PC-9 (cell line): Measurements from ENCODE around the gene SYT1. TPM values are rescaled to one million over a fixed set of nuclear protein-coding genes. Genes with fewer than 3 reads are reported as not detected.
"Not testable (repeated sequence)": the region's sequence is repeated elsewhere in the genome, so short reads cannot be mapped to it uniquely, and the experiment has no call there.

Source experiments
- BruUV-seq: library from RNA; stranded (reverse); fragments of 400-500 nt; replicated peaks from 2 replicates; lab custom pipeline; 2021; lab: Mats Ljungman, UMichigan
- CTCF ChIA-PET: fragments of 300-600 bp; sonication (Branson Sonifier 250); formaldehyde crosslinking; loops from one replicate; lab custom pipeline; 2022; ENCODE audit warnings: antibody characterized with exemption; lab: Charles Lee
- POLR2A ChIA-PET: fragments of 300-600 bp; sonication (Branson Sonifier 250); formaldehyde crosslinking; loops from one replicate; lab custom pipeline; 2022; ENCODE audit warnings: antibody characterized with exemption; ENCODE audit not compliant: unreplicated experiment; lab: Charles Lee
- DNase-seq, 2 experiments: peaks; one replicate each; pipeline versions ENCODE4 v3.0.0 to v3.0.0-alpha.2; 2015 to 2022; ENCODE audit warnings: mixed read lengths in 1 of 2
- H2AFZ ChIP-seq: fragments of 200-600 bp; sonication (generic); 2 replicates; pipeline ENCODE4 v1.8.1; 2017; ENCODE audit warnings: antibody characterized with exemption
- H3F3A ChIP-seq: fragments of 200-600 bp; sonication (generic); 2 replicates; pipeline ENCODE4 v1.8.1; 2017; ENCODE audit warnings: antibody characterized with exemption, mild to moderate bottlenecking, low read depth; ENCODE audit not compliant: insufficient read depth
- H3K27ac ChIP-seq: fragments of 200-600 bp; sonication (generic); 2 replicates; pipeline ENCODE4 v1.6.1; 2016; ENCODE audit warnings: mixed run types
- H3K27me3 ChIP-seq: fragments of 200-600 bp; sonication (generic); 2 replicates; pipeline ENCODE4 v1.6.1; 2016; ENCODE audit warnings: low read depth, mixed run types; ENCODE audit not compliant: insufficient read depth
- H3K36me3 ChIP-seq: fragments of 200-600 bp; sonication (generic); 2 replicates; pipeline ENCODE4 v1.6.1; 2016; ENCODE audit warnings: low read depth, mixed run types
- H3K4me1 ChIP-seq: fragments of 200-600 bp; sonication (generic); replicated peaks from 2 replicates; pipeline ENCODE4 v1.6.1; 2016; ENCODE audit warnings: mixed run types; ENCODE audit not compliant: insufficient read depth
- H3K4me2 ChIP-seq: fragments of 200-600 bp; sonication (generic); 2 replicates; pipeline ENCODE4 v1.6.1; 2017; ENCODE audit warnings: mixed run types
- H3K4me3 ChIP-seq: fragments of 200-600 bp; sonication (generic); 2 replicates; pipeline ENCODE4 v1.6.1; 2016; ENCODE audit warnings: mixed run types
- H3K79me2 ChIP-seq: fragments of 200-600 bp; sonication (generic); 2 replicates; pipeline ENCODE4 v1.6.1; 2017; ENCODE audit warnings: low read depth, mixed run types
- H3K9me2 ChIP-seq: fragments of 200-600 bp; sonication (generic); 2 replicates; pipeline ENCODE4 v1.8.1; 2017; ENCODE audit warnings: mild to moderate bottlenecking; ENCODE audit not compliant: insufficient read depth
- H3K9me3 ChIP-seq: fragments of 200-600 bp; sonication (generic); 2 replicates; pipeline ENCODE4 v1.8.1; 2016; ENCODE audit warnings: low read depth; ENCODE audit not compliant: insufficient read depth
- H4K20me1 ChIP-seq: fragments of 200-600 bp; sonication (generic); 2 replicates; pipeline ENCODE4 v1.8.1; 2017; ENCODE audit not compliant: insufficient read depth
- EZH2 ChIP-seq: fragments of 200-600 bp; sonication (generic); IDR thresholded peaks from 2 replicates; pipeline ENCODE4 v1.8.0; 2017; ENCODE audit warnings: antibody characterized with exemption, low read depth
- intact Hi-C: fragments of 100-400 bp; cut with micrococcal nuclease; formaldehyde crosslinking; loops from one replicate; pipeline ENCODE4 v1.10.0; 2022; ENCODE audit not compliant: unreplicated experiment
- total RNA-seq: library from RNA; stranded (reverse); gene quantifications from 2 replicates; pipeline ENCODE4 v1.2.3, GENCODE V29; 2021
- TF ChIP-seq, protein P1 (sequence below): fragments of 200-600 bp; sonication (generic); conservative IDR thresholded peaks from 2 replicates; pipeline ENCODE4 v1.6.1; 2017; ENCODE audit warnings: mixed run types, antibody characterized with exemption, mild to moderate bottlenecking, moderate library complexity

SYT1 gene
- total RNA-seq, 1 experiment from 2014 or later, result 1.2 TPM

- H3K9me2 ChIP-seq, H2AFZ ChIP-seq, H3F3A ChIP-seq, H3K27me3 ChIP-seq, BruUV-seq, H3K4me2 ChIP-seq, H3K9me3 ChIP-seq, intact Hi-C loops, H3K4me3 ChIP-seq, DNase-seq, H3K36me3 ChIP-seq, H3K79me2 ChIP-seq, H3K4me1 ChIP-seq, CTCF ChIA-PET, POLR2A ChIA-PET, H4K20me1 ChIP-seq, H3K27ac ChIP-seq: not testable (repeated sequence)
Measured at GRCh38 chr12:79045149-79045703, 180.7 kb downstream of the SYT1 start.

GRCh38 chr12:79046021-79046420 lies 181.4 kb downstream of the SYT1 start:
- no peaks in the 10 kb centered on the region for H3K79me2 ChIP-seq
- H3K36me3 ChIP-seq, result no peaks in the 10 kb centered on the region
- ChIA-PET CTCF (no interaction called here), POLR2A (no interaction called here)
- H2AFZ ChIP-seq, result no peak overlapping the region
- no peak overlapping the region for H3K27ac ChIP-seq
- no peaks in the 10 kb centered on the region for H3K9me2 ChIP-seq
- no peak for DNase-seq
- H3K9me3 ChIP-seq, result no peaks in the 10 kb centered on the region
- H3K4me3 ChIP-seq, result no peak overlapping the region
- TF ChIP-seq, protein P1, sequence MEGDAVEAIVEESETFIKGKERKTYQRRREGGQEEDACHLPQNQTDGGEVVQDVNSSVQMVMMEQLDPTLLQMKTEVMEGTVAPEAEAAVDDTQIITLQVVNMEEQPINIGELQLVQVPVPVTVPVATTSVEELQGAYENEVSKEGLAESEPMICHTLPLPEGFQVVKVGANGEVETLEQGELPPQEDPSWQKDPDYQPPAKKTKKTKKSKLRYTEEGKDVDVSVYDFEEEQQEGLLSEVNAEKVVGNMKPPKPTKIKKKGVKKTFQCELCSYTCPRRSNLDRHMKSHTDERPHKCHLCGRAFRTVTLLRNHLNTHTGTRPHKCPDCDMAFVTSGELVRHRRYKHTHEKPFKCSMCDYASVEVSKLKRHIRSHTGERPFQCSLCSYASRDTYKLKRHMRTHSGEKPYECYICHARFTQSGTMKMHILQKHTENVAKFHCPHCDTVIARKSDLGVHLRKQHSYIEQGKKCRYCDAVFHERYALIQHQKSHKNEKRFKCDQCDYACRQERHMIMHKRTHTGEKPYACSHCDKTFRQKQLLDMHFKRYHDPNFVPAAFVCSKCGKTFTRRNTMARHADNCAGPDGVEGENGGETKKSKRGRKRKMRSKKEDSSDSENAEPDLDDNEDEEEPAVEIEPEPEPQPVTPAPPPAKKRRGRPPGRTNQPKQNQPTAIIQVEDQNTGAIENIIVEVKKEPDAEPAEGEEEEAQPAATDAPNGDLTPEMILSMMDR, result no peak
- TF ChIP-seq EZH2, result no peak
- H3K27me3 ChIP-seq, result no peaks in the 10 kb centered on the region
- no peaks in the 10 kb centered on the region for H4K20me1 ChIP-seq
- H3K4me1 ChIP-seq, result no peaks in the 10 kb centered on the region
- H3F3A ChIP-seq, result no peaks in the 10 kb centered on the region
- no TSS peak for BruUV-seq
- intact Hi-C loops, result no loop called here
- no peak overlapping the region for H3K4me2 ChIP-seq

GRCh38 chr12:79048962-79049361 lies 184.4 kb downstream of the SYT1 start:
- Histone ChIP-seq H3F3A (no peaks in the 10 kb centered on the region), H3K36me3 (no peaks in the 10 kb centered on the region), H3K9me2 (no peaks in the 10 kb centered on the region), H3K79me2 (no peaks in the 10 kb centered on the region), H3K27me3 (no peaks in the 10 kb centered on the region), H3K4me3 (no peak overlapping the region), H4K20me1 (no peaks in the 10 kb centered on the region), H3K27ac (no peak overlapping the region), H3K9me3 (no peaks in the 10 kb centered on the region), H2AFZ (no peak overlapping the region), H3K4me2 (no peak overlapping the region), H3K4me1 (no peaks in the 10 kb centered on the region)
- intact Hi-C loops, result no loop called here
- no peak for TF ChIP-seq EZH2
- TF ChIP-seq, protein P1, result no peak
- no TSS peak for BruUV-seq
- ChIA-PET POLR2A (no interaction called here), CTCF (no interaction called here)
- DNase-seq, result no peak

GRCh38 chr12:79053394-79053793 lies 188.8 kb downstream of the SYT1 start:
- H3F3A ChIP-seq, result 0 out of 2 replicates have a peak, but pooled peaks cover 4% of the 10 kb centered on the region
- no peaks in the 10 kb centered on the region for H3K9me2 ChIP-seq
- no TSS peak for BruUV-seq
- no peak overlapping the region for H3K4me3 ChIP-seq
- ChIA-PET POLR2A (no interaction called here), CTCF (no interaction called here)
- H2AFZ ChIP-seq, result no peak overlapping the region
- H3K4me1 ChIP-seq, result peaks cover 21% of the 10 kb centered on the region
- H3K36me3 ChIP-seq, result 0 out of 2 replicates have a peak, but pooled peaks cover 4% of the 10 kb centered on the region
- intact Hi-C loops, result no loop called here
- no peak overlapping the region for H3K27ac ChIP-seq
- no peak overlapping the region for H3K4me2 ChIP-seq
- no peaks in the 10 kb centered on the region for H4K20me1 ChIP-seq
- no peaks in the 10 kb centered on the region for H3K79me2 ChIP-seq
- TF ChIP-seq, protein P1, result no peak
- no peak for TF ChIP-seq EZH2
- no peak for DNase-seq
- no peaks in the 10 kb centered on the region for H3K9me3 ChIP-seq
- no peaks in the 10 kb centered on the region for H3K27me3 ChIP-seq
